Mammary epithelial cell (primary cell): ENCODE measurements around the gene GRIN2C.

Source experiments
- EZH2 ChIP-seq: IDR thresholded peaks from 2 replicates; pipeline ENCODE4 v1.6.1; 2012; ENCODE audit warnings: low read length, inconsistent platforms, borderline replicate concordance
- TF ChIP-seq, protein P1 (sequence below), 2 donors: IDR thresholded peaks in 1 of 2; conservative IDR thresholded peaks in 1 of 2; 2 replicates each; pipeline ENCODE4 v1.5.1; 2011 to 2012; ENCODE audit warnings: inconsistent platforms in 2 of 2, low read length in 2 of 2, mild to moderate bottlenecking in 2 of 2, control low read depth in 1 of 2, low read depth in 1 of 2; ENCODE audit not compliant: insufficient read depth in 1 of 2; ENCODE audit errors: extremely low read depth in 1 of 2

DNA sequence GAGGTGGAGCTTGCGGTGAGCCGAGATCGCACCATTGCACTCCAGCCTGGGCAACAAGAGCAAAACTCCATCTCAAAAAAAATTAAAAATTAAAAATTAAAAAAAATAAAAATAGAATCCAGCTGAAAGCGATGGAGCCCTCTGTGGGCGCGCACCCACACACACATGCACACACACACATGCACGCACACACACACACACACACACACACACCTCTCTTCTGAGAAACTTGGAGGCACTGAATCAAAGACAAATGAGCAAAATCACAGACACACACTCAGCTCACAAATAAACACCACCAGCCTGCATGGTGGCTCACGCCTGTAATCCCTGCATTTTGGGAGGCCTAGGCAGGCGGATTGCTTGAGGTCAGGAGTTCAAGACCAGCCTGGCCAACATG, 43.3 kb upstream of the GRIN2C start:
- TF ChIP-seq, protein P1, sequence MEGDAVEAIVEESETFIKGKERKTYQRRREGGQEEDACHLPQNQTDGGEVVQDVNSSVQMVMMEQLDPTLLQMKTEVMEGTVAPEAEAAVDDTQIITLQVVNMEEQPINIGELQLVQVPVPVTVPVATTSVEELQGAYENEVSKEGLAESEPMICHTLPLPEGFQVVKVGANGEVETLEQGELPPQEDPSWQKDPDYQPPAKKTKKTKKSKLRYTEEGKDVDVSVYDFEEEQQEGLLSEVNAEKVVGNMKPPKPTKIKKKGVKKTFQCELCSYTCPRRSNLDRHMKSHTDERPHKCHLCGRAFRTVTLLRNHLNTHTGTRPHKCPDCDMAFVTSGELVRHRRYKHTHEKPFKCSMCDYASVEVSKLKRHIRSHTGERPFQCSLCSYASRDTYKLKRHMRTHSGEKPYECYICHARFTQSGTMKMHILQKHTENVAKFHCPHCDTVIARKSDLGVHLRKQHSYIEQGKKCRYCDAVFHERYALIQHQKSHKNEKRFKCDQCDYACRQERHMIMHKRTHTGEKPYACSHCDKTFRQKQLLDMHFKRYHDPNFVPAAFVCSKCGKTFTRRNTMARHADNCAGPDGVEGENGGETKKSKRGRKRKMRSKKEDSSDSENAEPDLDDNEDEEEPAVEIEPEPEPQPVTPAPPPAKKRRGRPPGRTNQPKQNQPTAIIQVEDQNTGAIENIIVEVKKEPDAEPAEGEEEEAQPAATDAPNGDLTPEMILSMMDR (conservative IDR thresholded peaks at IDR 0.05 in 1 of 2, IDR thresholded peaks at IDR 0.05 in 1 of 2; ENCODE audit: extremely low read depth in 1 of 2, insufficient read depth in 1 of 2, low read depth in 1 of 2, low read length in 2 of 2): no peak
- TF ChIP-seq EZH2: no peak
